Neural cell (in vitro differentiated cells): ENCODE results near the gene ZCCHC3.

Source experiments
- EZH2 ChIP-seq: fragments of 200-600, 300-800 bp; shearing (Covaris generic), sonication (generic); IDR thresholded peaks from 2 replicates; pipeline ENCODE4 v1.6.1; 2014; ENCODE audit warnings: antibody characterized with exemption, low read length, borderline replicate concordance, mild to moderate bottlenecking; ENCODE audit not compliant: insufficient read depth, poor library complexity, severe bottlenecking
- TF ChIP-seq, protein P1 (sequence below): fragments of 450-650 bp; IDR thresholded peaks from 2 replicates; pipeline ENCODE4 v1.5.1; 2014; ENCODE audit warnings: antibody characterized with exemption, mild to moderate bottlenecking, moderate library complexity; ENCODE audit not compliant: poor library complexity, severe bottlenecking

DNA sequence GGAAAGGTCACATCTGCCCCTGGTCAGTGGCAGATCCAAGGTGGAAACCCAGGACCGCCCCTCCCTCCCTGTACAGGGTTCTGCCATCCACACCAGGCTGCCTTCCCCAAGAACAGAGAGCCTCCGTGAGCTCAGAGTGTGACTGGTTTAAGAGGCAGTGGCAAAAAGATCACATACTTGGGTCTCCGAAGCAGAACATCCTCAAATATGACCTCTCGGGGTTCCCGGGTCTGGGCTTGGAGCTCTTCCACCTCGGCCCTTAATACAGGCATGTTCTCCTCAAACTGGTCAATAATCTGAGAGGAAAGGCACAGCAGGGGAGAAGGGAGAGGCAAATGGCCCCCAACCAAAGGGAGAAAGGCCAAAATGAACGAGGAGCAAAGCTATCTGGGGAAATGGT lies 21.6 kb upstream of the ZCCHC3 start:
- no peak for TF ChIP-seq EZH2
- TF ChIP-seq, protein P1, sequence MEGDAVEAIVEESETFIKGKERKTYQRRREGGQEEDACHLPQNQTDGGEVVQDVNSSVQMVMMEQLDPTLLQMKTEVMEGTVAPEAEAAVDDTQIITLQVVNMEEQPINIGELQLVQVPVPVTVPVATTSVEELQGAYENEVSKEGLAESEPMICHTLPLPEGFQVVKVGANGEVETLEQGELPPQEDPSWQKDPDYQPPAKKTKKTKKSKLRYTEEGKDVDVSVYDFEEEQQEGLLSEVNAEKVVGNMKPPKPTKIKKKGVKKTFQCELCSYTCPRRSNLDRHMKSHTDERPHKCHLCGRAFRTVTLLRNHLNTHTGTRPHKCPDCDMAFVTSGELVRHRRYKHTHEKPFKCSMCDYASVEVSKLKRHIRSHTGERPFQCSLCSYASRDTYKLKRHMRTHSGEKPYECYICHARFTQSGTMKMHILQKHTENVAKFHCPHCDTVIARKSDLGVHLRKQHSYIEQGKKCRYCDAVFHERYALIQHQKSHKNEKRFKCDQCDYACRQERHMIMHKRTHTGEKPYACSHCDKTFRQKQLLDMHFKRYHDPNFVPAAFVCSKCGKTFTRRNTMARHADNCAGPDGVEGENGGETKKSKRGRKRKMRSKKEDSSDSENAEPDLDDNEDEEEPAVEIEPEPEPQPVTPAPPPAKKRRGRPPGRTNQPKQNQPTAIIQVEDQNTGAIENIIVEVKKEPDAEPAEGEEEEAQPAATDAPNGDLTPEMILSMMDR, result no peak
